ENCODE data around the gene GCLM. TPM values are rescaled to one million over a fixed set of nuclear protein-coding genes. Genes with fewer than 3 reads are reported as not detected.
A peak's percentile ranks its signal among the peaks of the same experiment; 100 is the strongest.
"Not testable (repeated sequence)": the region's sequence is repeated elsewhere in the genome, so short reads cannot be mapped to it uniquely, and the experiment has no call there.

Gene GCLM
- total and polyA plus RNA-seq, 8 donors = 9.0 to 35.0 (median 10.9) TPM

DNA sequence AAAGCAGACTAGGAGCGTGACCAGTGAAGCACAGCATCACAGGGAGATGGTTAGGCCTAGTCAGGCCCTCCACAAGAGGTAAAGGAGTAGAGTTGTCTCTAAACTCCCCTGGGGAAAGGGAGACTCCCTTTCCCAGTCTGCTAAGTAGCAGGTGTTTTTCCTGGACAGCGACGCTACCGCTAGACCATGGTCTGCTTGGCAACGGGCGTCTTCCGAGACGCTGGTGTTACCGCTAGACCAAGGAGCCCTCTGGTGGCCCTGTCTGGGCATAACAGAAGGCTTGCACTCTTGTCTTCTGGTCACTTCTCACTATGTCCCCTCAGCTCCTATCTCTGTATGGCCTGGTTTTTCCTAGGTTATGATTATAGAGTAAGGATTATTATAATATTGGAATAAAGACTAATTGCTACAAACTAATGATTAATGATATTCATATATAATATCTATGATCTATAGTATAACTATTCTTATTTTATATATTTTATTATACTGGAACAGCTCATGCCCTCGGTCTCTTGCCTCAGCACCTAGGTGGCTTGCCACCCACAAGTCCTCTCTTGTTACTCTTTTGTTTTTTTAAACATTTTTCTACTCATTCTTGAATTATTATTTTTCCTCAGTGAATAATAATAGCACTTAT is 58.4 kb downstream of the GCLM start:
- not testable (repeated sequence) for ATAC-seq, H3K9me3 ChIP-seq, H3K36me3 ChIP-seq, H3K27me3 ChIP-seq, H3K4me3 ChIP-seq, H3K27ac ChIP-seq
- TF ChIP-seq, protein P1, sequence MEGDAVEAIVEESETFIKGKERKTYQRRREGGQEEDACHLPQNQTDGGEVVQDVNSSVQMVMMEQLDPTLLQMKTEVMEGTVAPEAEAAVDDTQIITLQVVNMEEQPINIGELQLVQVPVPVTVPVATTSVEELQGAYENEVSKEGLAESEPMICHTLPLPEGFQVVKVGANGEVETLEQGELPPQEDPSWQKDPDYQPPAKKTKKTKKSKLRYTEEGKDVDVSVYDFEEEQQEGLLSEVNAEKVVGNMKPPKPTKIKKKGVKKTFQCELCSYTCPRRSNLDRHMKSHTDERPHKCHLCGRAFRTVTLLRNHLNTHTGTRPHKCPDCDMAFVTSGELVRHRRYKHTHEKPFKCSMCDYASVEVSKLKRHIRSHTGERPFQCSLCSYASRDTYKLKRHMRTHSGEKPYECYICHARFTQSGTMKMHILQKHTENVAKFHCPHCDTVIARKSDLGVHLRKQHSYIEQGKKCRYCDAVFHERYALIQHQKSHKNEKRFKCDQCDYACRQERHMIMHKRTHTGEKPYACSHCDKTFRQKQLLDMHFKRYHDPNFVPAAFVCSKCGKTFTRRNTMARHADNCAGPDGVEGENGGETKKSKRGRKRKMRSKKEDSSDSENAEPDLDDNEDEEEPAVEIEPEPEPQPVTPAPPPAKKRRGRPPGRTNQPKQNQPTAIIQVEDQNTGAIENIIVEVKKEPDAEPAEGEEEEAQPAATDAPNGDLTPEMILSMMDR (IDR thresholded peaks at IDR 0.05) = peak; percentile 70 to 71
- DNase-seq = peak in 2 of 4 donors; percentile 71 to 80
- intact Hi-C loops (cut with DNase I) = loop anchor here in 1 of 2 donors (5.0 kb wide), 1 partner anchor 544 kb away; no protein-coding TSS in a partner anchor
- peaks cover 2 to 17% of the 10 kb centered on the region in 2 donors for H3K4me1 ChIP-seq

GRCh38 chr1:93848350-93848883 is 60.8 kb downstream of the GCLM start:
- Histone ChIP-seq H3K4me1 (peaks cover 7 to 39% of the 10 kb centered on the region in 2 donors), H3K27me3 (no peaks in the 10 kb centered on the region), H3K4me3 (peak overlapping the region; percentile 72 to 87), H3K9me3 (no peaks in the 10 kb centered on the region), H3K36me3 (no peaks in the 10 kb centered on the region), H3K27ac (peak overlapping the region; percentile 95)
- TF ChIP-seq, protein P1 (IDR thresholded peaks at IDR 0.05) = no peak
- intact Hi-C loops (cut with DNase I) = loop anchor here in 1 of 2 donors (10.0 kb wide), 1 partner anchor 414 kb away; no protein-coding TSS in a partner anchor
- ATAC-seq (no peak), DNase-seq (no peak)

DNA sequence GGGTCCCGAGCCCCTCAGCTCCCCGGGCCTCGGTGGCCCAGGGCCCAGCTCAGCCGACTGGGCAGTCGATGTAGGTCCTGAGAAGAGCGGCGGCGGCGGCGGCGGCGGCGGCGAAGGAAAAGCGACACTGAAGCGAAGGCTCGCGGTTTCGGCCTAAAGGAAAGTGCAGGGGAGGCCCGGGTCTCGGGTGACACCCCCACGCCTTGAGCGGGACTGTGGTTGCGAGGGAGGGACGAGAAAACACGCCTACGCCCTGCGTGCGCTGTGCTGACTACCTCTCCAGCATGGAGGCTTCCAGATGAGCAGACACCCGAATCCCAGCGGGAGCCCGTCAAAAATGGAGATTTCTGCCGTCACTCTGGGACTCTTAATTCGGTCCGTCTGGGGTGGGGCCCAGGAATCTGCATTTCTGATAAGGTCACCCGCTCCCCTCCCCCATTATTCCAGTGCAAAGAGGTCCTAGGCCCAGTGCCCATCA is 61.4 kb downstream of the GCLM start:
- peak; percentile 42 for ATAC-seq
- H3K4me1 ChIP-seq = peaks cover 7 to 44% of the 10 kb centered on the region in 2 donors
- peak; percentile 61 to 87 (median 74) for DNase-seq
- no peaks in the 10 kb centered on the region for H3K36me3 ChIP-seq
- no peaks in the 10 kb centered on the region for H3K27me3 ChIP-seq
- peak overlapping the region; percentile 95 for H3K27ac ChIP-seq
- H3K9me3 ChIP-seq = no peaks in the 10 kb centered on the region
- intact Hi-C loops (cut with DNase I) = loop anchor here in 1 of 2 donors (10.0 kb wide), 1 partner anchor 413 kb away; no protein-coding TSS in a partner anchor
- TF ChIP-seq, protein P1 (IDR thresholded peaks at IDR 0.05) = no peak
- peak overlapping the region; percentile 72 to 87 for H3K4me3 ChIP-seq

- no peaks in the 10 kb centered on the region for H3K27me3 ChIP-seq
- intact Hi-C loops (cut with DNase I) = loop anchor here in 1 of 2 donors (10.0 kb wide), 1 partner anchor 412 kb away; no protein-coding TSS in a partner anchor
- peaks cover 11 to 44% of the 10 kb centered on the region in 2 donors for H3K4me1 ChIP-seq
- H3K36me3 ChIP-seq = no peaks in the 10 kb centered on the region
- peak overlapping the region; percentile 95 for H3K27ac ChIP-seq
- H3K4me3 ChIP-seq = peak overlapping the region; percentile 72 to 87
- DNase-seq = peak; percentile 91 to 96 (median 92)
- no peaks in the 10 kb centered on the region for H3K9me3 ChIP-seq
- TF ChIP-seq, protein P1 (IDR thresholded peaks at IDR 0.05) = no peak
- peak; percentile 80 for ATAC-seq
Observed at GRCh38 chr1:93846992-93847810, 62.0 kb downstream of the GCLM start.

Data from left lung (tissue), 10 donors.